ENCODE measurements around the gene PHETA2.
A peak's percentile ranks its signal among the peaks of the same experiment; 100 is the strongest.
"Not testable (repeated sequence)": the region's sequence is repeated elsewhere in the genome, so short reads cannot be mapped to it uniquely, and the experiment has no call there.

GRCh38 chr22:42112793-42113192 is 38.7 kb downstream of the PHETA2 start:
- peak in 1 of 4 experiments; percentile 4 for TF ChIP-seq CTCF (IDR thresholded peaks at IDR 0.05)
- not testable (repeated sequence) for TF ChIP-seq POLR2A (IDR thresholded peaks at IDR 0.05)
